K562 (cell line): ENCODE measurements around the gene STX2. TPM values are rescaled to one million over a fixed set of nuclear protein-coding genes. Genes with fewer than 3 reads are reported as not detected.

ENCODE experiments used
- BRD4 ChIP-seq: fragments of 200-600 bp; sonication (generic); IDR thresholded peaks from 2 replicates; pipeline ENCODE4 v1.6.1; 2017; ENCODE audit warnings: inconsistent platforms
- EP400 ChIP-seq: fragments of 450-650 bp; IDR thresholded peaks from 2 replicates; pipeline ENCODE4 v1.6.1; 2017; ENCODE audit warnings: antibody characterized with exemption, mild to moderate bottlenecking, moderate library complexity
- ETV5 ChIP-seq: sonication (generic); formaldehyde crosslinking; IDR thresholded peaks from 2 replicates; pipeline ENCODE4 v1.4.0; 2020; ENCODE audit warnings: low read depth, mild to moderate bottlenecking, missing genetic modification reagents
- ETV6 ChIP-seq, 3 experiments: fragments of 150-350 bp in 1 of 3; sonication (generic) in 1 of 3; formaldehyde crosslinking in 1 of 3; IDR thresholded peaks; 2 replicates each; pipeline versions ENCODE4 v1.6.1 to v1.8.0; 2014 to 2022; ENCODE audit warnings: borderline replicate concordance in 2 of 3, low read depth in 2 of 3, antibody characterized with exemption in 1 of 3, low read length in 1 of 3, mild to moderate bottlenecking in 1 of 3, missing genetic modification reagents in 1 of 3
- GABPA ChIP-seq: fragments of 200-800 bp; sonication (Bioruptor generic); conservative IDR thresholded peaks from 2 replicates; pipeline ENCODE4 v1.6.1; 2016; ENCODE audit warnings: low read depth, missing genetic modification characterization, missing compliant biosample characterization
- NELFE ChIP-seq: IDR thresholded peaks from 2 replicates; pipeline ENCODE4 v1.6.1; 2011; ENCODE audit warnings: mild to moderate bottlenecking; ENCODE audit not compliant: insufficient read depth, insufficient read length
- NFATC3 ChIP-seq: fragments of 450-650 bp; IDR thresholded peaks from 2 replicates; pipeline ENCODE4 v1.6.1; 2017; ENCODE audit warnings: mild to moderate bottlenecking
- POLR2G ChIP-seq: fragments of 200-400 bp; formaldehyde crosslinking; IDR thresholded peaks from 2 replicates; pipeline ENCODE4 v1.6.1; 2017; ENCODE audit warnings: low read depth, mild to moderate bottlenecking, antibody characterized with exemption, low read length, moderate library complexity
- SMAD1 ChIP-seq: fragments of 150-350 bp; IDR thresholded peaks from 2 replicates; pipeline ENCODE4 v1.6.1; 2014; ENCODE audit warnings: low read length, low read depth; ENCODE audit not compliant: partially characterized antibody
- TOE1 ChIP-seq, 2 experiments: fragments of 450-650 bp in 1 of 2; sonication (generic) in 1 of 2; formaldehyde crosslinking in 1 of 2; IDR thresholded peaks; 2 replicates each; pipeline versions ENCODE4 v1.7.1 to v1.8.0; 2016 to 2022; ENCODE audit warnings: borderline replicate concordance in 2 of 2, mild to moderate bottlenecking in 2 of 2, antibody characterized with exemption in 1 of 2, inconsistent platforms in 1 of 2, low read depth in 1 of 2, missing genetic modification reagents in 1 of 2, moderate library complexity in 1 of 2
- ZBED1 ChIP-seq: IDR thresholded peaks from 2 replicates; pipeline ENCODE4 v1.6.1; 2014
- ZNF175 ChIP-seq: fragments of 200-800 bp; sonication (Bioruptor generic); IDR thresholded peaks from 2 replicates; pipeline ENCODE4 v1.6.1; 2016; ENCODE audit warnings: low read depth, mild to moderate bottlenecking, missing genetic modification characterization, missing compliant biosample characterization
- ZNF23 ChIP-seq: fragments of 250-450 bp; sonication (Bioruptor Pico); IDR thresholded peaks from 2 replicates; pipeline ENCODE4 v1.4.0; 2020; ENCODE audit warnings: mild to moderate bottlenecking
- ZNF75A ChIP-seq: fragments of 450-650 bp; formaldehyde crosslinking; IDR thresholded peaks from 2 replicates; pipeline ENCODE4 v1.4.0; 2020; ENCODE audit warnings: mild to moderate bottlenecking
- polyA plus RNA-seq, 8 experiments: library from polyadenylated mRNA; depleted of rRNA in 4 of 8; stranded (reverse) in 5 of 8; unstranded in 3 of 8; fragments of >200 nt; fragmentation: Nextera tagmentation in 2 of 8; fragmentation: Illumina TruSeq in 1 of 8; extraction: Ambion mirVana in 2 of 8; extraction: Trizol in 1 of 8; gene quantifications; 2 replicates each; pipeline versions ENCODE4 v1.2.1 to v1.2.3, GENCODE V29; 2011 to 2014; ENCODE audit warnings: inconsistent platforms in 1 of 8, missing spikeins in 1 of 8
- total RNA-seq, 7 experiments: library from RNA; depleted of rRNA in 6 of 7; stranded (reverse); fragments of >200 nt in 6 of 7; fragmentation: Illumina TruSeq in 2 of 7; extraction: Trizol in 2 of 7; gene quantifications; 2 replicates each; pipeline versions ENCODE4 v1.2.1 to v1.2.3, GENCODE V29; 2011 to 2021; ENCODE audit warnings: low replicate concordance in 1 of 7
- TF ChIP-seq, protein P1 (sequence below): fragments of 150-350 bp; IDR thresholded peaks from 2 replicates; pipeline ENCODE4 v1.6.1; 2014; ENCODE audit warnings: low read depth, mild to moderate bottlenecking, low read length, borderline replicate concordance
- TF ChIP-seq, protein P2 (sequence below): fragments of 450-650 bp; IDR thresholded peaks from 2 replicates; pipeline ENCODE4 v1.6.1; 2017; ENCODE audit warnings: mild to moderate bottlenecking, moderate library complexity
- TF ChIP-seq, protein P3 (sequence below), 2 experiments: IDR thresholded peaks; 2 replicates each; pipeline ENCODE4 v1.6.1; 2012; ENCODE audit warnings: improper control_type of control experiment in 2 of 2, low read depth in 2 of 2, low read length in 2 of 2, borderline replicate concordance in 1 of 2

STX2 gene
- total and polyA plus RNA-seq, 9 of the 15 experiments (the other 6 are each of a cell fraction or from before 2014, with no cell fraction given) = 22.2 to 54.6 (median 30.8) TPM

DNA sequence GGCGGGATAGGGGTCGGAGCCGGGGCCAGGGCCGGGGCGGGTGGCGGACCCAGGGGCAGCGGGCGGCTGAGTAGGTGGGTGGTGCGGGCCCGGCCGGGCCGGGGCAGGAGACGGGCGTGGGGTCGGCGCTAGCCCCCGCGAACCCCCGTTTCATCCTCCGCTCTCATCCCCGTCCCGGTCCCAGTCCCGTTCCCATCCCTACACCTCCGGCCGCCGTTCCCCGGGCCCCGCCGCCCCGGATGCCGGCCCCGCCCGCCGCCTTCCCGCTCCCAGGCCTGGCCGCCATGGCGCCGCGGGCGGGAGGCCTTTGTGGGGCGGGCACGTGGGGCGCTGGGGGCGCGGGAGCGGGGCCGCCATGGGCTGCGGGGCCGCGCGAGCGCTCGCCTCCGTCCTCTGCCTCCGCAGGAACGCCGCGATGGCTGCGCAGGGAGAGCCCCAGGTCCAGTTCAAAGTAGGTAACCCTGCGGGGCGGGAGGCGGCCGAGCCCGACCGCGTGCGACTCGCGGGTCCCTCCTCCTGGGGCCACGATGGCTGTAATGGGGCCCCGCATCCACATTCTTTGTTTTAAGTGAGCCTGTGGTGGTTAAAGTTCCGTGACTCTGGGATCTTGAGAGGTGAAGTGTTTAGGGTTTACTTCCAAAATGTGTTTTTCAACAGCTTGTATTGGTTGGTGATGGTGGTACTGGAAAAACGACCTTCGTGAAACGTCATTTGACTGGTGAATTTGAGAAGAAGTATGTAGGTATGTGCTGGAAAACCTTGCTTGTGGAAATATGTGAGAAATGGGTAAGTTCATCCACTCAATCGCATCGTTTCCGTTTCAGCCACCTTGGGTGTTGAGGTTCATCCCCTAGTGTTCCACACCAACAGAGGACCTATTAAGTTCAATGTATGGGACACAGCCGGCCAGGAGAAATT lies 33.4 kb upstream of the STX2 start (continued):
- TF ChIP-seq, protein P1, sequence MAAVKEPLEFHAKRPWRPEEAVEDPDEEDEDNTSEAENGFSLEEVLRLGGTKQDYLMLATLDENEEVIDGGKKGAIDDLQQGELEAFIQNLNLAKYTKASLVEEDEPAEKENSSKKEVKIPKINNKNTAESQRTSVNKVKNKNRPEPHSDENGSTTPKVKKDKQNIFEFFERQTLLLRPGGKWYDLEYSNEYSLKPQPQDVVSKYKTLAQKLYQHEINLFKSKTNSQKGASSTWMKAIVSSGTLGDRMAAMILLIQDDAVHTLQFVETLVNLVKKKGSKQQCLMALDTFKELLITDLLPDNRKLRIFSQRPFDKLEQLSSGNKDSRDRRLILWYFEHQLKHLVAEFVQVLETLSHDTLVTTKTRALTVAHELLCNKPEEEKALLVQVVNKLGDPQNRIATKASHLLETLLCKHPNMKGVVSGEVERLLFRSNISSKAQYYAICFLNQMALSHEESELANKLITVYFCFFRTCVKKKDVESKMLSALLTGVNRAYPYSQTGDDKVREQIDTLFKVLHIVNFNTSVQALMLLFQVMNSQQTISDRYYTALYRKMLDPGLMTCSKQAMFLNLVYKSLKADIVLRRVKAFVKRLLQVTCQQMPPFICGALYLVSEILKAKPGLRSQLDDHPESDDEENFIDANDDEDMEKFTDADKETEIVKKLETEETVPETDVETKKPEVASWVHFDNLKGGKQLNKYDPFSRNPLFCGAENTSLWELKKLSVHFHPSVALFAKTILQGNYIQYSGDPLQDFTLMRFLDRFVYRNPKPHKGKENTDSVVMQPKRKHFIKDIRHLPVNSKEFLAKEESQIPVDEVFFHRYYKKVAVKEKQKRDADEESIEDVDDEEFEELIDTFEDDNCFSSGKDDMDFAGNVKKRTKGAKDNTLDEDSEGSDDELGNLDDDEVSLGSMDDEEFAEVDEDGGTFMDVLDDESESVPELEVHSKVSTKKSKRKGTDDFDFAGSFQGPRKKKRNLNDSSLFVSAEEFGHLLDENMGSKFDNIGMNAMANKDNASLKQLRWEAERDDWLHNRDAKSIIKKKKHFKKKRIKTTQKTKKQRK = no peak
- TF ChIP-seq NELFE (no peak), EP400 (peak; percentile 86), NFATC3 (no peak), ETV6 (IDR thresholded peaks at IDR 0.05; ENCODE audit: borderline replicate concordance in 1 of 2, low read depth in 2 of 2, low read length in 1 of 2) (no peak), ETV6 (CRISPR knock-in tag; IDR thresholded peaks at IDR 0.05; ENCODE audit: borderline replicate concordance) (no peak), SMAD1 (no peak), ZNF175 (CRISPR knock-in tag) (no peak), ZNF23 (no peak), ZBED1 (no peak), POLR2G (peak; percentile 38), ZNF75A (CRISPR knock-in tag) (no peak), GABPA (peak; percentile 45; the same call in 1 of the 2 replicates), ETV5 (CRISPR knock-in tag) (0 out of 2 replicates have a peak, but pooled peaks have one; percentile 17), BRD4 (0 out of 2 replicates have a peak, but pooled peaks have one; percentile 71), TOE1 (IDR thresholded peaks at IDR 0.05; ENCODE audit: borderline replicate concordance) (no peak), TOE1 (CRISPR knock-in tag; IDR thresholded peaks at IDR 0.05; ENCODE audit: borderline replicate concordance, low read depth) (no peak)
- TF ChIP-seq, protein P2, sequence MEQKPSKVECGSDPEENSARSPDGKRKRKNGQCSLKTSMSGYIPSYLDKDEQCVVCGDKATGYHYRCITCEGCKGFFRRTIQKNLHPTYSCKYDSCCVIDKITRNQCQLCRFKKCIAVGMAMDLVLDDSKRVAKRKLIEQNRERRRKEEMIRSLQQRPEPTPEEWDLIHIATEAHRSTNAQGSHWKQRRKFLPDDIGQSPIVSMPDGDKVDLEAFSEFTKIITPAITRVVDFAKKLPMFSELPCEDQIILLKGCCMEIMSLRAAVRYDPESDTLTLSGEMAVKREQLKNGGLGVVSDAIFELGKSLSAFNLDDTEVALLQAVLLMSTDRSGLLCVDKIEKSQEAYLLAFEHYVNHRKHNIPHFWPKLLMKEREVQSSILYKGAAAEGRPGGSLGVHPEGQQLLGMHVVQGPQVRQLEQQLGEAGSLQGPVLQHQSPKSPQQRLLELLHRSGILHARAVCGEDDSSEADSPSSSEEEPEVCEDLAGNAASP = no peak
- TF ChIP-seq, protein P3, sequence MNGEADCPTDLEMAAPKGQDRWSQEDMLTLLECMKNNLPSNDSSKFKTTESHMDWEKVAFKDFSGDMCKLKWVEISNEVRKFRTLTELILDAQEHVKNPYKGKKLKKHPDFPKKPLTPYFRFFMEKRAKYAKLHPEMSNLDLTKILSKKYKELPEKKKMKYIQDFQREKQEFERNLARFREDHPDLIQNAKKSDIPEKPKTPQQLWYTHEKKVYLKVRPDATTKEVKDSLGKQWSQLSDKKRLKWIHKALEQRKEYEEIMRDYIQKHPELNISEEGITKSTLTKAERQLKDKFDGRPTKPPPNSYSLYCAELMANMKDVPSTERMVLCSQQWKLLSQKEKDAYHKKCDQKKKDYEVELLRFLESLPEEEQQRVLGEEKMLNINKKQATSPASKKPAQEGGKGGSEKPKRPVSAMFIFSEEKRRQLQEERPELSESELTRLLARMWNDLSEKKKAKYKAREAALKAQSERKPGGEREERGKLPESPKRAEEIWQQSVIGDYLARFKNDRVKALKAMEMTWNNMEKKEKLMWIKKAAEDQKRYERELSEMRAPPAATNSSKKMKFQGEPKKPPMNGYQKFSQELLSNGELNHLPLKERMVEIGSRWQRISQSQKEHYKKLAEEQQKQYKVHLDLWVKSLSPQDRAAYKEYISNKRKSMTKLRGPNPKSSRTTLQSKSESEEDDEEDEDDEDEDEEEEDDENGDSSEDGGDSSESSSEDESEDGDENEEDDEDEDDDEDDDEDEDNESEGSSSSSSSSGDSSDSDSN (IDR thresholded peaks at IDR 0.05; ENCODE audit: borderline replicate concordance in 1 of 2, low read depth in 2 of 2, low read length in 2 of 2) = no peak
